ENCODE data around the gene RGS10.

DNA sequence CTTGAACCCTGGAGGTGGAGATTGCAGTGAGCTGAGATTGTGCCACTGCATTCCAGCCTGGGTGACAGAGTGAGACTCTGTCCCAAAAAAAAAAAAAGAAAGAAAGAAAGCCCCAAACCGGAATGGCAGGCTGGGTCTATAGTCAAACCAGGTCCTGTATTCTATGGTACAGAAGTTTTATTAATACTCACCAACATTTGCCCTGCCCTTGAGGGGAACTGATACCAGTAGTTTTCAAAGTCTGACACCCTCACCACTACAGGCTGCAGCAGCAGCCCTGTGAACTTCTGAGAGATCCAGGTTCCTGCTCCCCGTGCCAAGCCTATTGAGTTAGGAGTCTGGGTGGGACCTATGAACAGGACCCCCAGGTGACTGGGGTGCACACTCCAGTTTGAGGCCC, 80.6 kb downstream of the RGS10 start:
- TF ChIP-seq, protein P1, sequence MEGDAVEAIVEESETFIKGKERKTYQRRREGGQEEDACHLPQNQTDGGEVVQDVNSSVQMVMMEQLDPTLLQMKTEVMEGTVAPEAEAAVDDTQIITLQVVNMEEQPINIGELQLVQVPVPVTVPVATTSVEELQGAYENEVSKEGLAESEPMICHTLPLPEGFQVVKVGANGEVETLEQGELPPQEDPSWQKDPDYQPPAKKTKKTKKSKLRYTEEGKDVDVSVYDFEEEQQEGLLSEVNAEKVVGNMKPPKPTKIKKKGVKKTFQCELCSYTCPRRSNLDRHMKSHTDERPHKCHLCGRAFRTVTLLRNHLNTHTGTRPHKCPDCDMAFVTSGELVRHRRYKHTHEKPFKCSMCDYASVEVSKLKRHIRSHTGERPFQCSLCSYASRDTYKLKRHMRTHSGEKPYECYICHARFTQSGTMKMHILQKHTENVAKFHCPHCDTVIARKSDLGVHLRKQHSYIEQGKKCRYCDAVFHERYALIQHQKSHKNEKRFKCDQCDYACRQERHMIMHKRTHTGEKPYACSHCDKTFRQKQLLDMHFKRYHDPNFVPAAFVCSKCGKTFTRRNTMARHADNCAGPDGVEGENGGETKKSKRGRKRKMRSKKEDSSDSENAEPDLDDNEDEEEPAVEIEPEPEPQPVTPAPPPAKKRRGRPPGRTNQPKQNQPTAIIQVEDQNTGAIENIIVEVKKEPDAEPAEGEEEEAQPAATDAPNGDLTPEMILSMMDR (IDR thresholded peaks at IDR 0.05; ENCODE audit: low read depth, low read length), result no peak
- TF ChIP-seq EZH2phosphoT487 (IDR thresholded peaks at IDR 0.05; ENCODE audit: low read depth), result no peak
